ENCODE data around the gene PHACTR1.

PHACTR1 gene

DNA sequence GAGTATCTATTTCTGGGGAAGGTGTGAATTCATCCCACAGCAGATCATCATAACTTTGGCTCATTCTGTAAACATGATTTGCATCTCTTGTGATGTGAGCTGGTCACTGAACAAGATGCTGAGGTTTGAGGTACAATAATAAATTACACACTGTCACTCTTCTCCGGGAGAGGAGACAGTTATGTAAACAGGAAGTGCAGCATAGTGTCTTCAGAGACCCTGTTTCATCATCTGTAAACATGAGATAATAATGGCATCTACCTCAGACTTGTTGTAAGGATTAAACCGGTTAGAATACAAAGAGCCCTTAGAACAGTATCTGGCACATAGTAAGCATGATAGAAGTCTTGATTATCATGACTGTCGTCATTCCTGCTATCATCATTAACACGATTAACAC, 486.6 kb downstream of the PHACTR1 start:
- no peak for DNase-seq (ENCODE audit: extremely low read depth, low read depth)
- TF ChIP-seq, protein P1, sequence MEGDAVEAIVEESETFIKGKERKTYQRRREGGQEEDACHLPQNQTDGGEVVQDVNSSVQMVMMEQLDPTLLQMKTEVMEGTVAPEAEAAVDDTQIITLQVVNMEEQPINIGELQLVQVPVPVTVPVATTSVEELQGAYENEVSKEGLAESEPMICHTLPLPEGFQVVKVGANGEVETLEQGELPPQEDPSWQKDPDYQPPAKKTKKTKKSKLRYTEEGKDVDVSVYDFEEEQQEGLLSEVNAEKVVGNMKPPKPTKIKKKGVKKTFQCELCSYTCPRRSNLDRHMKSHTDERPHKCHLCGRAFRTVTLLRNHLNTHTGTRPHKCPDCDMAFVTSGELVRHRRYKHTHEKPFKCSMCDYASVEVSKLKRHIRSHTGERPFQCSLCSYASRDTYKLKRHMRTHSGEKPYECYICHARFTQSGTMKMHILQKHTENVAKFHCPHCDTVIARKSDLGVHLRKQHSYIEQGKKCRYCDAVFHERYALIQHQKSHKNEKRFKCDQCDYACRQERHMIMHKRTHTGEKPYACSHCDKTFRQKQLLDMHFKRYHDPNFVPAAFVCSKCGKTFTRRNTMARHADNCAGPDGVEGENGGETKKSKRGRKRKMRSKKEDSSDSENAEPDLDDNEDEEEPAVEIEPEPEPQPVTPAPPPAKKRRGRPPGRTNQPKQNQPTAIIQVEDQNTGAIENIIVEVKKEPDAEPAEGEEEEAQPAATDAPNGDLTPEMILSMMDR (IDR thresholded peaks at IDR 0.05; ENCODE audit: low read depth, low read length, missing control alignments): no peak
- no peak overlapping the region for H3K4me3 ChIP-seq (replicated peaks; ENCODE audit: low read depth, low read length)

DNA sequence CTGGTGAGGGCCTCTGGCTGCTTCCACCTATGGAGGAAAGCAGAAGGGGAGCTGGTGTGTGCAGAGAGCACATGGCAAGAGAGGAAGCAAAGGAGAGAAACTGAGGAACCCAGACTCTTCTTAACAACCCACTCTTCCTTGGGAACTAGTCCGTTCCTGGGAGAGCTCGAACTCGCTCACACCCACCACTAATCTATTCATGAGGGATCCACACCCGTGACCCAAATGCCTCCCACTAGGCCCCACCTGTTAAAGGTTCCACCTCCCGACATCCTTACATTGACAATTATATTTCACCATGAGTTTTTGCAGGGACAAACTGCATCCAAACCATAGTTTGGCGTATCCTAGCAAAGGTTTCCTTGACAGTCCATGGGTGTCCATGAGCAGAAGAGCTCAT, 488.5 kb downstream of the PHACTR1 start:
- DNase-seq (ENCODE audit: extremely low read depth, low read depth): no peak
- H3K4me3 ChIP-seq (replicated peaks; ENCODE audit: low read depth, low read length): no peak overlapping the region
- TF ChIP-seq, protein P1 (IDR thresholded peaks at IDR 0.05; ENCODE audit: low read depth, low read length, missing control alignments): no peak

- DNase-seq (ENCODE audit: extremely low read depth, low read depth): no peak
- no peak overlapping the region for H3K4me3 ChIP-seq (replicated peaks; ENCODE audit: low read depth, low read length)
- TF ChIP-seq, protein P1 (IDR thresholded peaks at IDR 0.05; ENCODE audit: low read depth, low read length, missing control alignments): no peak
Observed at GRCh38 chr6:13212096-13212495, 495.5 kb downstream of the PHACTR1 start.

- TF ChIP-seq, protein P1 (IDR thresholded peaks at IDR 0.05; ENCODE audit: low read depth, low read length, missing control alignments): no peak
- no peak overlapping the region for H3K4me3 ChIP-seq (replicated peaks; ENCODE audit: low read depth, low read length)
- DNase-seq (ENCODE audit: extremely low read depth, low read depth): no peak
Observed at GRCh38 chr6:13212538-13212937, 496.0 kb downstream of the PHACTR1 start.

GRCh38 chr6:13215390-13215789, 498.8 kb downstream of the PHACTR1 start:
- TF ChIP-seq, protein P1 (IDR thresholded peaks at IDR 0.05; ENCODE audit: low read depth, low read length, missing control alignments): no peak
- no peak for DNase-seq (ENCODE audit: extremely low read depth, low read depth)
- no peak overlapping the region for H3K4me3 ChIP-seq (replicated peaks; ENCODE audit: low read depth, low read length)

DNA sequence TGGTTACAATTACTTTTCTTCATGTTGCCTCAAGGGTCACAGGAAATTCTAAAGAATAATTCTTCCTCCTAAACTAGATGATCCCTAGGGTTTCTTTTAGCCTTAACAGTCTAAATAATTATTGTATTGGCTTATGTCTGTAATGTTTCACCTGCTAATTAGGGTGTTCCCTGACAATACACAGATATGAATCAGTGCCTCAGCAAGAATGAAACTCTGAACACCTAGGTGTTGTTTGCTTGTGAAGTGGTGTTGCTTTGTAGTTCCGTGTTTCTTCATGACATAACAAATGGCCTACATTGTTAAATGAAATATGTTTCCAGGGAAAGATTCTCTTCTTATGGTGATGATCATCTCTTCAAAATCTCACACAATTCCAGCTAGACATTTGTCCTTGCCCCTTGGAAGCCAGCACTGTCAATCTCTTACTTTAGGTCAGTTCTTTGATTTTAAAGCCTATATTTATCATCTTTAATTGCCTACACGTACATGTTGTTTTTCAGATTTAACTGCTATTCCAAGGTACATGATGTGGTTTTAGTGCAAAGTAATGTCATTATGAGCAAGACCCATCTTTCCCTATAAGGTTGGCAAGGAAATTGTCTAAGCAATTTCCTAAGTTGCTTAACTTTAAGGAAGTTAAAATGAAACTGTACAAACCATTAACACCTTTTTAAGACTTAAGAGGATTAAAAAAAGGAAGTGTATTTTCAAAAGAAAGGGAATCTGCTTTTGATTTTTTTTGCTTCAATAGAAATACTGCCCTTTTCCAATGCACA, 499.9 kb downstream of the PHACTR1 start:
- TF ChIP-seq, protein P1 (IDR thresholded peaks at IDR 0.05; ENCODE audit: low read depth, low read length, missing control alignments): no peak
- DNase-seq (ENCODE audit: extremely low read depth, low read depth): no peak
- H3K4me3 ChIP-seq (replicated peaks; ENCODE audit: low read depth, low read length): no peak overlapping the region
